HCT116 (cell line): ENCODE measurements around the gene PLRG1. TPM values are rescaled to one million over a fixed set of nuclear protein-coding genes. Genes with fewer than 3 reads are reported as not detected.

ENCODE experiments used
- ATAC-seq: fragments of 200-7000 bp; cut with Tn5 transposase; 2 replicates; pipeline ENCODE4 v1.9.1; 2020; ENCODE audit warnings: mild to moderate bottlenecking, moderate library complexity
- BruUV-seq: library from RNA; stranded (reverse); fragments of 400-500 nt; replicated peaks from 2 replicates; lab custom pipeline; 2021; lab: Mats Ljungman, UMichigan
- CTCF ChIA-PET: fragments of 300-600 bp; sonication (Branson Sonifier 250); formaldehyde crosslinking; loops from one replicate; lab custom pipeline; 2021; ENCODE audit warnings: antibody characterized with exemption; lab: Charles Lee
- POLR2A ChIA-PET: fragments of 300-600, 350-600 bp; sonication (Branson Sonifier 250); formaldehyde crosslinking; loops from one replicate; lab custom pipeline; 2021; ENCODE audit warnings: antibody characterized with exemption; lab: Charles Lee
- RAD21 ChIA-PET, 2 experiments: fragments of 300-600 bp; sonication (Branson Sonifier 250); formaldehyde crosslinking; loops; one replicate each; lab custom pipeline; 2023; ENCODE audit warnings: low total read pairs in 2 of 2; ENCODE audit not compliant: uncharacterized antibody in 2 of 2, unreplicated experiment in 2 of 2, low non-redundant PET in 1 of 2; lab: Charles Lee
- DNase-seq: peaks from one replicate; pipeline ENCODE4 v3.0.0-alpha.2; 2010; ENCODE audit warnings: low read depth, low spot score
- H2AFZ ChIP-seq: fragments of 200-600 bp; shearing (Covaris generic), sonication (generic); 2 replicates; pipeline ENCODE4 v1.6.1; 2017; ENCODE audit warnings: low read depth, mixed run types, mixed read lengths, antibody characterized with exemption, low read length; ENCODE audit not compliant: poor library complexity, severe bottlenecking
- H3K27ac ChIP-seq: 2 replicates; pipeline ENCODE4 v1.5.1; 2012; ENCODE audit warnings: low read depth, low read length
- H3K27me3 ChIP-seq: fragments of 200-600 bp; sonication (generic); 2 replicates; pipeline ENCODE4 v1.6.1; 2016; ENCODE audit warnings: mixed run types, low read length, mixed read lengths; ENCODE audit not compliant: insufficient read depth
- H3K36me3 ChIP-seq, 2 experiments: fragments of 200-500 bp in 1 of 2; fragments of 200-600 bp in 1 of 2; sonication (Bioruptor generic) in 1 of 2; sonication (generic) in 1 of 2; 2 replicates each; pipeline versions ENCODE4 v1.5.1 to v1.6.1; 2014 to 2016; ENCODE audit warnings: low read length in 2 of 2, inconsistent platforms in 1 of 2, mixed read lengths in 1 of 2, mixed run types in 1 of 2; ENCODE audit not compliant: insufficient read depth in 2 of 2, control insufficient read depth in 1 of 2
- H3K4me1 ChIP-seq, 2 experiments: fragments of 200-600 bp in 1 of 2; sonication (generic) in 1 of 2; 2 replicates each; pipeline versions ENCODE4 v1.5.1 to v1.6.1; 2012 to 2017; ENCODE audit warnings: low read length in 2 of 2, inconsistent platforms in 1 of 2, mild to moderate bottlenecking in 1 of 2, mixed read lengths in 1 of 2, mixed run types in 1 of 2, moderate library complexity in 1 of 2; ENCODE audit not compliant: insufficient read depth in 2 of 2, control insufficient read depth in 1 of 2
- H3K4me2 ChIP-seq: fragments of 200-600 bp; sonication (generic); 2 replicates; pipeline ENCODE4 v1.6.1; 2017; ENCODE audit warnings: mixed run types, low read length, mixed read lengths
- H3K4me3 ChIP-seq, 2 experiments: fragments of 200-600 bp in 1 of 2; sonication (generic) in 1 of 2; replicated peaks in 1 of 2; 2 replicates each; pipeline ENCODE4 v1.5.1; 2011 to 2016; ENCODE audit warnings: low read length in 2 of 2, control low read depth in 1 of 2, low read depth in 1 of 2, mild to moderate bottlenecking in 1 of 2, mixed read lengths in 1 of 2, mixed run types in 1 of 2
- H3K79me2 ChIP-seq: fragments of 200-600 bp; sonication (generic); 2 replicates; pipeline ENCODE4 v1.6.1; 2017; ENCODE audit warnings: mild to moderate bottlenecking, mixed run types, low read length, moderate library complexity, mixed read lengths; ENCODE audit not compliant: insufficient read depth
- H3K9ac ChIP-seq: fragments of 200-600 bp; sonication (generic); 2 replicates; pipeline ENCODE4 v1.6.1; 2016; ENCODE audit warnings: low read length, mixed read lengths
- H3K9me2 ChIP-seq: fragments of 200-600 bp; sonication (generic), shearing (Covaris generic); 2 replicates; pipeline ENCODE4 v1.6.1; 2017; ENCODE audit warnings: mixed run types, mild to moderate bottlenecking, moderate library complexity; ENCODE audit not compliant: insufficient read depth
- H3K9me3 ChIP-seq, 2 experiments: fragments of 200-500 bp in 1 of 2; fragments of 200-600 bp in 1 of 2; sonication (Bioruptor generic) in 1 of 2; sonication (generic) in 1 of 2; 2 replicates each; pipeline ENCODE4 v1.6.1; 2014 to 2017; ENCODE audit warnings: low read length in 2 of 2, mixed read lengths in 2 of 2, inconsistent platforms in 1 of 2, low read depth in 1 of 2, mild to moderate bottlenecking in 1 of 2, mixed run types in 1 of 2, moderate library complexity in 1 of 2; ENCODE audit not compliant: control insufficient read depth in 1 of 2, insufficient read depth in 1 of 2
- H4K20me1 ChIP-seq: fragments of 200-600 bp; sonication (generic), shearing (Covaris generic); 2 replicates; pipeline ENCODE4 v1.6.1; 2017; ENCODE audit warnings: mixed run types, mild to moderate bottlenecking, moderate library complexity; ENCODE audit not compliant: insufficient read depth
- ATF3 ChIP-seq: IDR thresholded peaks from 2 replicates; pipeline ENCODE4 v1.6.1; 2012
- CBX3 ChIP-seq: IDR thresholded peaks from 2 replicates; pipeline ENCODE4 v1.6.1; 2012; ENCODE audit warnings: low read depth
- CEBPB ChIP-seq: IDR thresholded peaks from 2 replicates; pipeline ENCODE4 v1.6.1; 2012; ENCODE audit warnings: low read depth
- CTCF ChIP-seq, 3 experiments: fragments of 200-600 bp in 1 of 3; sonication (generic) in 1 of 3; IDR thresholded peaks in 2 of 3; conservative IDR thresholded peaks in 1 of 3; 2 replicates each; pipeline ENCODE4 v1.5.1; 2012 to 2017; ENCODE audit warnings: low read depth in 2 of 3, low read length in 2 of 3, antibody characterized with exemption in 1 of 3, borderline replicate concordance in 1 of 3, control low read depth in 1 of 3, mild to moderate bottlenecking in 1 of 3, mixed read lengths in 1 of 3, mixed run types in 1 of 3, moderate library complexity in 1 of 3; ENCODE audit not compliant: insufficient read depth in 1 of 3
- EGR1 ChIP-seq: IDR thresholded peaks from 2 replicates; pipeline ENCODE4 v1.6.1; 2012; ENCODE audit warnings: low read depth
- ELF1 ChIP-seq: IDR thresholded peaks from 2 replicates; pipeline ENCODE4 v1.6.1; 2012; ENCODE audit warnings: low read depth, borderline replicate concordance
- EZH2 ChIP-seq: fragments of 200-600 bp; sonication (generic); IDR thresholded peaks from 2 replicates; pipeline ENCODE4 v1.6.1; 2017; ENCODE audit warnings: antibody characterized with exemption, mixed run types
- FOSL1 ChIP-seq: IDR thresholded peaks from 2 replicates; pipeline ENCODE4 v1.6.1; 2012; ENCODE audit warnings: low read depth
- JUND ChIP-seq: IDR thresholded peaks from 2 replicates; pipeline ENCODE4 v1.6.1; 2012
- POLR2A ChIP-seq: IDR thresholded peaks from 2 replicates; pipeline ENCODE4 v1.7.0; 2011; ENCODE audit warnings: borderline replicate concordance; ENCODE audit not compliant: insufficient read depth, insufficient read length; ENCODE audit errors: extremely low read depth
- POLR2AphosphoS5 ChIP-seq: IDR thresholded peaks from 2 replicates; pipeline ENCODE4 v1.6.1; 2011; ENCODE audit warnings: mild to moderate bottlenecking, low read depth, low read length, moderate library complexity
- RAD21 ChIP-seq: IDR thresholded peaks from 2 replicates; pipeline ENCODE4 v1.6.1; 2012; ENCODE audit warnings: low read depth, mild to moderate bottlenecking
- SIN3A ChIP-seq: IDR thresholded peaks from 2 replicates; pipeline ENCODE4 v1.6.1; 2012; ENCODE audit warnings: low read depth
- SP1 ChIP-seq: IDR thresholded peaks from 2 replicates; pipeline ENCODE4 v1.6.1; 2012; ENCODE audit warnings: low read depth
- SRF ChIP-seq: IDR thresholded peaks from 2 replicates; pipeline ENCODE4 v1.6.1; 2012; ENCODE audit warnings: low read depth
- TCF7L2 ChIP-seq: IDR thresholded peaks from 2 replicates; pipeline ENCODE4 v1.7.0; 2011; ENCODE audit warnings: borderline replicate concordance, inconsistent platforms; ENCODE audit not compliant: insufficient read depth, insufficient read length; ENCODE audit errors: extremely low read depth
- YY1 ChIP-seq: IDR thresholded peaks from 2 replicates; pipeline ENCODE4 v1.6.1; 2011; ENCODE audit warnings: low read length, low read depth, moderate library complexity, mild to moderate bottlenecking; ENCODE audit not compliant: insufficient replicate concordance; ENCODE audit errors: extremely low read depth
- ZFX ChIP-seq: fragments of 450-650 bp; IDR thresholded peaks from 2 replicates; pipeline ENCODE4 v1.6.1; 2017
- intact Hi-C: fragments of 100-400 bp; cut with micrococcal nuclease; formaldehyde crosslinking; loops from 2 replicates; pipeline ENCODE4 v1.10.0; 2022
- total RNA-seq: library from RNA; stranded (reverse); gene quantifications from one replicate; pipeline ENCODE4 v1.2.1, GENCODE V29; 2021; ENCODE audit not compliant: unreplicated experiment
- TF ChIP-seq, protein P1 (sequence below): IDR thresholded peaks from 2 replicates; pipeline ENCODE4 v1.6.1; 2011; ENCODE audit warnings: mild to moderate bottlenecking, low read length, moderate library complexity; ENCODE audit not compliant: insufficient replicate concordance; ENCODE audit errors: extremely low read depth
- TF ChIP-seq, protein P2 (sequence below): IDR thresholded peaks from 2 replicates; pipeline ENCODE4 v1.6.1; 2012

Gene PLRG1
- total RNA-seq, 1 experiment from 2014 or later = 141 TPM

DNA sequence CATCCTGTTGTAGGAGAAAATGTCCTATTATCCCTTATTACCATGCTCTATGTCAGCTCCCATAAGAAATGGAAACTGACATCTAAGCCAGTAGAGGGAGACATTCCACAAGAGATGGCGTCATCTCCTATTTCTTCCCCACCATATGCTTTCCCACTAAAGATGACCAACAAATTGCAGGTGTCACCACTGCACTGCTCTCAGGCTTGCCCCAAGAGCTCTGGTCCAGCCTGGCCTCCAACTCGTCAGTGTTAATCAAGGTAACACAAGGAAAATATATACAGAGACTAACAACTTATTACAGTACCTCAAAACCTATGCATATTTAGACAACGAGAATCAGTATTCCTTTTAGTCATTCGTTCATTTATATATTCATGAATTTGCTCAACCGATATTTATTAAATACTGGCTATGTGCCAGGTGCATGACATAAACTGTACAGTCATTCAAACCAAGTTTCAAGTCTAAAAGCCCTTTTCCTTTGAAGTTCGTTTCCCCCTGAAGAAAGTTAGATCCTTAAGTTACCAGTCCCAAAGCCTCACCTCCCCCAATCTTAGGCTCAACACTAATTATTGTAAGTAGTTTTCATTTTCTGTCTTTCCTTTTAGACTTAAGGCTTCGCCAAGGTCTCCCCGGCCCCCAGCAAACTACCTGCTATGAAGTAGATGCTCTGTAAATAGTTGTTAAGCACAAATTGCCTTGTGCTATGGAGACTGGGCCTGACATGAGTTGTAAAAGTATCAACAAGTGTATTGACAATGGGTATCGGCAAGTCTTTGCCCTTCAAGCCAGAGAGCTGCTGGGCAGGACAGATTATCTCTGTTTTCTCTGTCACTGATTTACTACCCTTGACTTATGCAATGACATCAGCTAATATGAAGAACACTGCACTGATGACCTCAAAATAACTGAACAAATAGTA, 9.6 kb upstream of the PLRG1 start:
- ChIA-PET CTCF (interaction anchor here (0.6 to 5.6 kb wide), 18 partner anchors 8 to 247 kb away, joined by 3 to 119 read pairs (median 4); partner anchors contain the start of genes FGG and PLRG1), POLR2A (interaction anchor here (1.3 to 1.5 kb wide), 2 partner anchors 9 to 59 kb away, joined by 4 read pairs; partner anchors contain the start of gene PLRG1), RAD21 (interaction anchor here (0.7 to 1.4 kb wide), 5 partner anchors 51 to 64 kb away, joined by 3 to 16 read pairs (median 3); no protein-coding TSS in a partner anchor)
- no peaks in the 10 kb centered on the region for H3K9me3 ChIP-seq
- no peaks in the 10 kb centered on the region for H3K4me1 ChIP-seq
- H4K20me1 ChIP-seq = no peaks in the 10 kb centered on the region
- intact Hi-C loops = loop anchor here (1.0 to 10.0 kb wide), 5 partner anchors 59 to 468 kb away; no protein-coding TSS in a partner anchor
- H3K79me2 ChIP-seq = no peaks in the 10 kb centered on the region
- BruUV-seq = no TSS peak
- no peaks in the 10 kb centered on the region for H3K36me3 ChIP-seq
- H3K4me2 ChIP-seq = no peak overlapping the region
- no peaks in the 10 kb centered on the region for H3K9me2 ChIP-seq
- no peak overlapping the region for H2AFZ ChIP-seq
- DNase-seq = peak; percentile 44
- H3K27me3 ChIP-seq = no peaks in the 10 kb centered on the region
- no peak overlapping the region for H3K4me3 ChIP-seq
- ATAC-seq = peak; percentile 95
- no peak overlapping the region for H3K9ac ChIP-seq
- no peak overlapping the region for H3K27ac ChIP-seq
- TF ChIP-seq SP1 = no peak
- TF ChIP-seq EGR1 = no peak
- TF ChIP-seq POLR2AphosphoS5 = no peak
- TF ChIP-seq ZFX = no peak
- no peak for TF ChIP-seq EZH2
- no peak for TF ChIP-seq SIN3A
- no peak for TF ChIP-seq SRF
- TF ChIP-seq JUND = no peak
- peak; percentile 83 for TF ChIP-seq RAD21
- TF ChIP-seq ELF1 = no peak
- TF ChIP-seq CEBPB = no peak
- TF ChIP-seq POLR2A = no peak
- peak; percentile 80 for TF ChIP-seq CBX3
- TF ChIP-seq, protein P1, sequence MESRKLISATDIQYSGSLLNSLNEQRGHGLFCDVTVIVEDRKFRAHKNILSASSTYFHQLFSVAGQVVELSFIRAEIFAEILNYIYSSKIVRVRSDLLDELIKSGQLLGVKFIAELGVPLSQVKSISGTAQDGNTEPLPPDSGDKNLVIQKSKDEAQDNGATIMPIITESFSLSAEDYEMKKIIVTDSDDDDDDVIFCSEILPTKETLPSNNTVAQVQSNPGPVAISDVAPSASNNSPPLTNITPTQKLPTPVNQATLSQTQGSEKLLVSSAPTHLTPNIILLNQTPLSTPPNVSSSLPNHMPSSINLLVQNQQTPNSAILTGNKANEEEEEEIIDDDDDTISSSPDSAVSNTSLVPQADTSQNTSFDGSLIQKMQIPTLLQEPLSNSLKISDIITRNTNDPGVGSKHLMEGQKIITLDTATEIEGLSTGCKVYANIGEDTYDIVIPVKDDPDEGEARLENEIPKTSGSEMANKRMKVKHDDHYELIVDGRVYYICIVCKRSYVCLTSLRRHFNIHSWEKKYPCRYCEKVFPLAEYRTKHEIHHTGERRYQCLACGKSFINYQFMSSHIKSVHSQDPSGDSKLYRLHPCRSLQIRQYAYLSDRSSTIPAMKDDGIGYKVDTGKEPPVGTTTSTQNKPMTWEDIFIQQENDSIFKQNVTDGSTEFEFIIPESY = no peak
- no peak for TF ChIP-seq TCF7L2
- peak; percentile 53 to 76 (median 65) for TF ChIP-seq CTCF (IDR thresholded peaks at IDR 0.05 in 2 of 3, conservative IDR thresholded peaks at IDR 0.05 in 1 of 3; ENCODE audit: borderline replicate concordance in 1 of 3, insufficient read depth in 1 of 3, low read depth in 2 of 3, low read length in 2 of 3)
- no peak for TF ChIP-seq ATF3
- TF ChIP-seq, protein P2, sequence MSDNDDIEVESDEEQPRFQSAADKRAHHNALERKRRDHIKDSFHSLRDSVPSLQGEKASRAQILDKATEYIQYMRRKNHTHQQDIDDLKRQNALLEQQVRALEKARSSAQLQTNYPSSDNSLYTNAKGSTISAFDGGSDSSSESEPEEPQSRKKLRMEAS = peak; percentile 27; the same call in 1 of the 2 replicates
- TF ChIP-seq FOSL1 = no peak
- no peak for TF ChIP-seq YY1
